IPS DF 6.9 (cell line): Measurements from ENCODE around the gene TMEM273.

Experiments
- DNase-seq: peaks from one replicate; pipeline ENCODE4 v3.0.0-alpha.2; 2013; ENCODE audit warnings: low read depth, low spot score
- H3K27ac ChIP-seq: one replicate; pipeline ENCODE4 v1.5.1; 2013; ENCODE audit warnings: low read length, control low read depth
- H3K27me3 ChIP-seq: 2 replicates; pipeline ENCODE4 v1.6.1; 2013; ENCODE audit warnings: mild to moderate bottlenecking, low read length; ENCODE audit not compliant: control insufficient read depth, insufficient read depth
- H3K36me3 ChIP-seq: 2 replicates; pipeline ENCODE4 v1.6.1; 2013; ENCODE audit warnings: low read length; ENCODE audit not compliant: control insufficient read depth, insufficient read depth
- H3K4me1 ChIP-seq: 2 replicates; pipeline ENCODE4 v1.6.1; 2013; ENCODE audit warnings: low read length; ENCODE audit not compliant: control insufficient read depth, insufficient read depth
- H3K4me3 ChIP-seq: 2 replicates; pipeline ENCODE4 v1.5.1; 2013; ENCODE audit warnings: mild to moderate bottlenecking, low read length
- H3K9me3 ChIP-seq: 2 replicates; pipeline ENCODE4 v1.6.1; 2013; ENCODE audit warnings: low read length, inconsistent platforms; ENCODE audit not compliant: control insufficient read depth, insufficient read depth
- WGBS: extraction: QIAGEN DNeasy Blood & Tissue Kit; methylation state at CpG from one replicate; pipeline ENCODE4 v1.1.7; 2013; ENCODE audit warnings: mixed read lengths, missing lambda C conversion rate; ENCODE audit not compliant: insufficient read length, insufficient coverage; 5-methylcytosine and 5-hydroxymethylcytosine counted together

TMEM273 gene

GRCh38 chr10:49176310-49177268 is 11.6 kb downstream of the TMEM273 start:
- Histone ChIP-seq H3K9me3 (no peaks in the 10 kb centered on the region), H3K4me1 (no peaks in the 10 kb centered on the region), H3K27ac (no peak overlapping the region), H3K4me3 (no peak overlapping the region), H3K36me3 (no peaks in the 10 kb centered on the region), H3K27me3 (no peaks in the 10 kb centered on the region)
- no peak for DNase-seq
- no CpG with 5 or more reads among the region's 19 CpGs for WGBS

DNA sequence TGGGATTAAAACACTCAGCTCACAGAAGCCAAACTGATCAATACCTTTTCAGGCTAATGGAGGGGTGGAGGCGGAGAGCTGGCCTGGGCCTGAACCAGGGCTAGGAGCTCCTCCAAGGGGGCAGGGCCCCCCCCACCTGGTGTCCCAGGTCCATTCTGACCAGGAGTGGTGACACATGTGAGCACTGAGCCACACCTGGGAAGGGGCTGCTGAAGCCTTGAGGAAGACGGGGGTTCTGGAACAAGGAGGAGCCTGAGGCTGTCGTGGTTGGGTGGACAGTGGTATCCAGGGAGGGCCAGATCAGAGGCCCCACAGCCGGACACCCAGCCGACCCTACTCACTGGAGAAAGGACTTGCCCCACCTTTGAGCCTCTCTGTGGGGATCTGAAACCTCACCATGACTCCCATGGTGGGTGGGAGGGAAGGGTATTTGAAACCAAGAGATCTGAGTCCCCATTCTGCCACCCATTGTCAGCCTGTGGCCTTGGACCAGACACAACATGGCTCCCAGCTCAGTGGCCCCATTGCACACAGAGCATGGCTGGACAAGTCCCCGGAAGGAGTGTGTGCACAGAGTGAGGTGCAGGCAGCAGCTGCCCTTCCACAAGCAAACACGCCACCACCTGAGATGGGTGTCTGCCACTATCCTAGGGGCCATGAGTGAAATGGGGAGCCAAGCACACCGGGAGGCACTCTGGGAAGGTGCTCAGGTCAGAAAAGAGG is 12.4 kb downstream of the TMEM273 start:
- Histone ChIP-seq H3K27me3 (no peaks in the 10 kb centered on the region), H3K36me3 (no peaks in the 10 kb centered on the region), H3K27ac (no peak overlapping the region), H3K4me1 (no peaks in the 10 kb centered on the region), H3K4me3 (no peak overlapping the region), H3K9me3 (no peaks in the 10 kb centered on the region)
- WGBS: no CpG with 5 or more reads among the region's 8 CpGs
- no peak for DNase-seq

GRCh38 chr10:49174926-49175500 is 13.2 kb downstream of the TMEM273 start:
- Histone ChIP-seq H3K4me1 (no peaks in the 10 kb centered on the region), H3K9me3 (no peaks in the 10 kb centered on the region), H3K27ac (no peak overlapping the region), H3K27me3 (no peaks in the 10 kb centered on the region), H3K36me3 (no peaks in the 10 kb centered on the region), H3K4me3 (no peak overlapping the region)
- DNase-seq: no peak
- no CpG with 5 or more reads among the region's 10 CpGs for WGBS

DNA sequence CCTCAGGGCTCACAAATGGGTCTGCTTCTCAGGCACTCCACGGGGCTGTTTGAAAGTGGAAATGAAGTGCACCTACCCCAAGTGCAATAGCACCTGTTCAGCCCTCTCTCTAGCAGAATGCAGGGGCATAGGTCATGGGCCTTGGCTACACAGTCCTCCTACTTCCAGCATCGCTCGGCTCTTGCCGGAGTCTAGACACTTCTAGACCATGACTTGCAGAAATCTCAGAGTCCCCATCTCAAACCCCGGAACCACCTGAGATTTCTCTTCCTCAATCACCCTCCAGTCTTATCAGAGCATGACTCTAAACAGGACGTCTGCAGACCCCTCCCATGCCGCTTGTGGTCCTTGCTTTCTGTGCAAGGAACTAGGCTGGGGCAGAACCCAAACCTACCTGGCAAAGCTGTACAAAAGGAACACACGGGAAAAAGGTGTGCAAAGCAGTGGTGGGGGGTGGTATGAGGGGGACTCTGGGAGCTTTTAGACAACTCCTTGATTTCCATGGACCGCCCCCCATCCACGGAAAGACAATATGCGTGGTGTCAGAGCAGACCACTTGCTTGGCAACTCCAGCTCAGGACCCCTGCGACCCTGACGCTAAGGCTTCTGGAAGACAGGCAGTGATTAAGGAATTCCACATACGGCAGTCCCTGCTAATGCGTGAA is 13.8 kb downstream of the TMEM273 start:
- H3K36me3 ChIP-seq: no peaks in the 10 kb centered on the region
- WGBS: no CpG with 5 or more reads among the region's 15 CpGs
- H3K27me3 ChIP-seq: no peaks in the 10 kb centered on the region
- no peaks in the 10 kb centered on the region for H3K9me3 ChIP-seq
- no peak overlapping the region for H3K4me3 ChIP-seq
- no peaks in the 10 kb centered on the region for H3K4me1 ChIP-seq
- no peak overlapping the region for H3K27ac ChIP-seq
- no peak for DNase-seq

DNA sequence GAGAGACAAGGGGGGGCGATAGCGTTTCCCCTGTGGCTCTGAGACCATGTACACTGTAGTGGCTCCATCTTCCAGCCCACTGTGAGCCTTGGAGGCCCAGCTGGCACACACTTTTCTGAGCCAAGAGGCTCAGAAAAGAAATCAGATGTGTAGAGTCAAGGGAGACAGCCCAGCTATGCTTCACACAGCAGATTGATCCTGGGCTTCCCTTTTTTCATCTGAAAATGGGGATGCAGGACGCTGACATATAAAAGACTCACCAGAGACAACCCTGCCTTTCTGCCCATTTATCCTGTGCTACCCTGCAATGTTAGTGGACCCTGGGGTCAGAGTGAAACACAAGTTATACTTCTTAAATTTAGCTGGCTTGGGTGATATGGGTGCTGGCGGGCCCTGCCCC is 14.3 kb downstream of the TMEM273 start:
- no peaks in the 10 kb centered on the region for H3K27me3 ChIP-seq
- no peak for DNase-seq
- no peaks in the 10 kb centered on the region for H3K36me3 ChIP-seq
- no peaks in the 10 kb centered on the region for H3K4me1 ChIP-seq
- no peaks in the 10 kb centered on the region for H3K9me3 ChIP-seq
- no peak overlapping the region for H3K27ac ChIP-seq
- no peak overlapping the region for H3K4me3 ChIP-seq
- WGBS: no CpG with 5 or more reads among the region's 4 CpGs

DNA sequence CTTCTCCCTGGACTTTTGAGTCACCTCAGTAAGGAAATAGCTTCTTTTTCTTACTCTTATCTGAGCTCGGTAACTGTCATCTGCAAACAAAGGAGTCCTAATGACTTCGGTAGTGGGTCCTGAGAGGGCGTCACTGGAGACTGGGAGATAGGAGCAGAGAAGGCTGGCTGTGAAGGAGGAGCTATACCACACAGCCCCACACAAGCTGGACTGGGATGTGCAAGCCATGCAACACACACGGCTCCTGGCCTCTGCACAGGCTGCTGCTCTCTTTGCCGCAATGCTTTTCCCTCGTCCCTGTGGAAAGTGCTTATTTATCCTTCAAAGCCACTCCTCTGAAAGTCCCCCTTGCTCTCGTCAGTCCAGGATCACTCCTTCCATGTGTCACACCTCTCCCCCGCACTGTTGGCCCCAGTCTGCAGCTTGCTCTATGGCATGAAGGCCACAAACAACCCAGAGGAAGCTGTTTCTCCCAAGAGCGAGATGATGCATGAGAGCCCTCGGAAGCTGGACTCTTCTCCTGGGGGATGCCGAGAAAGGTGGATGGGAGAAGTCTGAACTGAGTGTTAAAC is 14.9 kb downstream of the TMEM273 start:
- Histone ChIP-seq H3K4me3 (no peak overlapping the region), H3K9me3 (no peaks in the 10 kb centered on the region), H3K4me1 (no peaks in the 10 kb centered on the region), H3K27ac (no peak overlapping the region), H3K27me3 (no peaks in the 10 kb centered on the region), H3K36me3 (no peaks in the 10 kb centered on the region)
- WGBS: no CpG with 5 or more reads among the region's 11 CpGs
- no peak for DNase-seq

- H3K27ac ChIP-seq: no peak overlapping the region
- no CpG with 5 or more reads among the region's 3 CpGs for WGBS
- DNase-seq: no peak
Measured at GRCh38 chr10:49172777-49173132, 15.4 kb downstream of the TMEM273 start.

DNA sequence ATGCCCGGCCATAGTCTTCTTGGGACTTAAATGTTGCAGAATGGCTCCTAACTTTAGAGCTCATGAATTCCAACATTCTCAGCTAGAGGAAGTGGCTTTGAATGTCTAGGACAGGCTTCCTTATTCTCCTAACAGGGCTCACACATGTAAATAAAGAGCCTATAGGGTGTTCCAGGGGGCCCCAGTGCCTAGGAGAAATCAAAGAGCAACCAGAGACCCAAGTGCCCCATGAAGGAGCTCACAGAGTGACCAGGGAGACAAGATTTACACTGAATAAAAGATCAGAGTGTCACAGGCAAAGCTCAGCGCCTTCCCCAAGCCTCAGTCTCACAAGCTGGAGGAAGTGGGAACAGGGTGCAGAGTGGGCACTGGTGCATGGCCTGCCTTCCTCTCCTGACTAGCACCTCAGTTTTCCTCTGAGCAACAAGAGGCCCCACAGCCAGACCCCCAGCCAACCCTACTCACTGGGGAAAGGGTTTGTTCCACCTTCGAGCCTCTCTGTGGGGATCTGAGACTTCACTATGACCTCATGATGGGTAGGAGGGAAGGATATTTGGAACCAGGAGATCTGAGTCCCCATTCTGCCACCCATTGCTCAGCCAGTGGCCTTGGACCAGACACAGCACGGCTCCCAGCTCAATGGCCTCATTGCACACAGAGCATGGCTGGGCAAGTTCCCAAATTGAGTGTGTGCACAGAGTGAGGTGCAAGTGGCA is 16.0 kb downstream of the TMEM273 start:
- no CpG with 5 or more reads among the region's 4 CpGs for WGBS
- no peak for DNase-seq
- H3K36me3 ChIP-seq: no peaks in the 10 kb centered on the region
- H3K27me3 ChIP-seq: no peaks in the 10 kb centered on the region
- no peak overlapping the region for H3K27ac ChIP-seq
- no peak overlapping the region for H3K4me3 ChIP-seq
- no peaks in the 10 kb centered on the region for H3K9me3 ChIP-seq
- H3K4me1 ChIP-seq: no peaks in the 10 kb centered on the region

More at GRCh38 chr10:49172777-49173132, 15.4 kb downstream of the TMEM273 start:
- no peak overlapping the region for H3K4me3 ChIP-seq
- H3K9me3 ChIP-seq: no peaks in the 10 kb centered on the region
- H3K36me3 ChIP-seq: no peaks in the 10 kb centered on the region
- H3K27me3 ChIP-seq: no peaks in the 10 kb centered on the region
- no peaks in the 10 kb centered on the region for H3K4me1 ChIP-seq

DNA sequence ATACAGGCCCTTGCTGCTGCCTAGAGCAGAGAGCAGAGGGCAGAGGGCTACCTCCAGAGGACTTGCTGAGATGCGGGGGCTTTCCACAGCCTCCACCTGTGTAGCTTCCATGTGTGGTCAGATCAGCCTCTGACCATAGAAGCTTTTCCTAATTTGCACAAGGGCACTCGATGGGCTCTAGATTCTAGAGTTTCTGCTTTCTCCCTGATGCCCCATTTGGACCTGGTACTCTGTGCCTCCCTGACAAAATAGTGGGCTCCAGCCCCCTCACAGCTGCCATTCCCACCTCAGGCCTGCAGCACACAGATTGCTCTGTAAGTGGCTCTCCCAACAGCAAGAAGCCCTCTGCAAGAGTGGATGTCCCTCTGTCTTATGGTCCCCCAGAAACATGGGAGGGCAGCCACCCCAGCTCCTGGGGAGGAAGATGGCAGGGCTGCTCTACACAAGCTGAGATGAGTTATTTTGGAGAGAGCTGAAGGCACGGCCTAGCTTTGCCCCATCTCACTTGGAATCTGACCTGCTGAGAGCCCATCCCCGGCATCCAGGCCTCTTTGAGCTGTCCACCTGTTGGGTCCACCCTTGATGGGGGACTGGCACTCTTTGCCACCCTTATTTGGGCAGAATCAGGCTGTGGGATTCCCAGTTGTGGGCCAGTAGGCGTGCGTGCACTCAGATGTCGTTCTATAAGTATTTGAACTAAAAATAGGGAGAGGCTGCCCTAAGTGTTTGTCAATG is 16.7 kb downstream of the TMEM273 start:
- Histone ChIP-seq H3K27ac (no peak overlapping the region), H3K36me3 (no peaks in the 10 kb centered on the region), H3K9me3 (no peaks in the 10 kb centered on the region), H3K27me3 (no peaks in the 10 kb centered on the region), H3K4me3 (no peak overlapping the region), H3K4me1 (no peaks in the 10 kb centered on the region; the same call in 1 of the 2 replicates)
- no CpG with 5 or more reads among the region's 7 CpGs for WGBS
- DNase-seq: no peak
